Measurements from ENCODE around the gene KLC1.
A peak's percentile ranks its signal among the peaks of the same experiment; 100 is the strongest.

KLC1 gene

DNA sequence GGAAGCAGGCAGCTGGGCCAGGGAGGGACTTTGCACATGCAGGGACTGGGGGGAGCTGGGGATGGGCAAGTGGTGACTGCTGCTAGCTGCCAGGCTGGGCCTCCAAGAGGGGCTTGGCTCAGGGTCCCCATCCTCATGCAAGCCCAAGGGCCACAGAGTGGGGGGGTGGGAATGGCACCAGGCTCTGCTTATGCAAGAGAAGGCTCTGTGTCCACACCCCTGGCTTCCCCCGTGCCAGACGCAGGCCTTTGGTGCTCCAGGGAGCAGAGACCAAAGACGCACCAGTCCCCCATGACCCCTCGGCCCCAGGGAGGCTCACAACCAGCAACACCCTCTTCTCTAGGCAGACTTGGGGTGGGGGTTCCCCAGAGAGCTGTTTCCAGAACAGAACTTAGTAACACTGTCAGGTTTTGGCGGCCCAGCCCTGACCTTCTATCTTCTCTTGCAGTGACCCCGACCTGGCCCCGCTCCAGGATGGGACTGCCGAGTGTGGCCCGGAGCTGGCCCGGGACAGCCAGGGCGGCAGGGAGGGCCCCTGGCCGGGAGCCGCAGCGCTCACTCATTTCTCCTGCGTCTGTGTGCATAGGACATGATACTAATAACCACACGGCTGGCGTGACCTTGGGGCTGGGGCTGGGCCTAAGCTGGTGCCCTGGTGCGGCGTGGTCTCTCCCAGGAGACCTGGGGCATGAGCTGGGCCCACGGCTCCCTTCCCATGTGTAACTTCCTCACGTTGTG lies 71.9 kb downstream of the KLC1 start:
- DNase-seq (ENCODE audit: low read depth): no peak
- Histone ChIP-seq H3K4me1 (ENCODE audit: control insufficient read depth, insufficient read depth, low read length) (peaks cover 39% of the 10 kb centered on the region), H3K9me3 (ENCODE audit: control insufficient read depth, low read length) (no peaks in the 10 kb centered on the region), H3K36me3 (ENCODE audit: control insufficient read depth, insufficient read depth, low read length, severe bottlenecking) (peaks cover 57% of the 10 kb centered on the region), H3K9ac (ENCODE audit: low read length) (peak overlapping the region; percentile 25), H3K27me3 (replicated peaks; ENCODE audit: control insufficient read depth, insufficient read depth, low read length) (no peaks in the 10 kb centered on the region), H3K4me3 (ENCODE audit: low read length) (no peak overlapping the region)

DNA sequence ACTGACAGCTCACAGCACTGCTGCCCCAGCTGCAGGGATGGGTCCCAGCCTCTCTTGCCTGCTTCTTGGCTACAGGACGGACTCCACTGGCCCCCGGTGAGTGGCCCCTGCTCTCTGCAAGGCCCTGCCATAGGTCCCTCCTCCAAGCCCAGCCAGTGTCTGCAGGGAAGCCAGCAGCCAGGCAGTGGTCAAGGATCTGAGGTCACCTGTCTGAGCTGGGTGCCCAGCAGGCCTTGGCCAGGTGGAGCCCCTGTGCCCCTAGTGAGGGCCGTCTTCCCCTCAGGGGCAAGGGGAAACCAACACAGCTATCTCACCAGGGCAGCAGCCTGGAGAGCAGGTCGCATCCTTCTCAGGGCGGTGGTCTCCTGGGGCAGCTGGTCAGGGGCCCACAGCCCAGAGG lies 73.1 kb downstream of the KLC1 start:
- Histone ChIP-seq H3K36me3 (ENCODE audit: control insufficient read depth, insufficient read depth, low read length, severe bottlenecking) (peaks cover 65% of the 10 kb centered on the region), H3K9me3 (ENCODE audit: control insufficient read depth, low read length) (no peaks in the 10 kb centered on the region)

DNA sequence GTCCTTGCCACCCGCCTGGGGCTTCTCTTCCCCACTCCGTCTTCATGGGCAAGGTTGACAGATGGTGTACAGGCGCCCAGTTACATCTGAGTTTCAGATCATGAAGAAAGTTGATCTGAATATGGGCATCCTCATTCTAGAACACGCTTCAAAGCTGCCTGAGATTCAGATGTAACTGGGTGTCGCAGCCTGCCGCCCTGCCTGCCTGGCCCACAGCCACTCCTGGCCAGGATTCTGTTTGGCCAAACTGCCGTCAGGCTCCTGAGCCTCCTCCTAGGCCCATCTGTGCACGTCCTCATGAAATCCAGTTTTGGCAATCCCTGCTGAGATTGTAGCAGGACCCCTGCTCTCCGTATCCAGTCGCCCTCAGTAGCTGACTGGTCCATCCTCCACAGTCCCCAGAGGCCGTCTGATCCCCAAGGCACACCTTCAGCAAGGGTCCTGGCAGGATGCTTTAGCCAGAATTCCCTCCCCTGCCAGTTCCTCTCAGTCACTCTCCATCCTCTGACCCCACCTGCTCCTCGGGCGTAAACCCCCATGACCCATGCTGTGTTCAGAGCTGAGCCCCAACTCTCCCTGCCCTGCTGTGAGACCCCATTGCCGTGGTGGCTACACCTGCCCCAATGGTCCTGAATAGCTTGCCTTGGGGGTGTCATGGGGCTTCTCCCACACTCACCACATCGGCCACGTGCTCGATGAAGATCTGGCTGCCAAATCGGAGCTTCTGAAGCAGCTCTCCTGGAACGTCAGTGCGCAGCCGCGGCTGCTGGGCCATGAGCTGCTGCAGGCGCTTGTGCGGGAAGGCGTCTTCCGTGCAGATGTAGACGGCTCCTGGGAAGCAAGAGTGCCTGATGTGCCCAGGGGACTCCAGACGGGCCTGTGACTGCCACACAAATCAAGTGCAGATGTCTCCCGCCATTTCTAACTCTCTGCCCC lies 73.8 kb downstream of the KLC1 start:
- Histone ChIP-seq H3K27me3 (replicated peaks; ENCODE audit: control insufficient read depth, insufficient read depth, low read length) (no peaks in the 10 kb centered on the region), H3K9ac (ENCODE audit: low read length) (no peak overlapping the region), H3K9me3 (ENCODE audit: control insufficient read depth, low read length) (no peaks in the 10 kb centered on the region), H3K4me3 (ENCODE audit: low read length) (no peak overlapping the region), H3K36me3 (ENCODE audit: control insufficient read depth, insufficient read depth, low read length, severe bottlenecking) (peaks cover 62% of the 10 kb centered on the region), H3K4me1 (ENCODE audit: control insufficient read depth, insufficient read depth, low read length) (peaks cover 21% of the 10 kb centered on the region)
- DNase-seq (ENCODE audit: low read depth): no peak

More for the DNA sequence above, 73.1 kb downstream of the KLC1 start:
- H3K9ac ChIP-seq (ENCODE audit: low read length): no peak overlapping the region
- DNase-seq (ENCODE audit: low read depth): no peak
- peaks cover 28% of the 10 kb centered on the region for H3K4me1 ChIP-seq (ENCODE audit: control insufficient read depth, insufficient read depth, low read length)
- no peak overlapping the region for H3K4me3 ChIP-seq (ENCODE audit: low read length)
- no peaks in the 10 kb centered on the region for H3K27me3 ChIP-seq (replicated peaks; ENCODE audit: control insufficient read depth, insufficient read depth, low read length)

DNA sequence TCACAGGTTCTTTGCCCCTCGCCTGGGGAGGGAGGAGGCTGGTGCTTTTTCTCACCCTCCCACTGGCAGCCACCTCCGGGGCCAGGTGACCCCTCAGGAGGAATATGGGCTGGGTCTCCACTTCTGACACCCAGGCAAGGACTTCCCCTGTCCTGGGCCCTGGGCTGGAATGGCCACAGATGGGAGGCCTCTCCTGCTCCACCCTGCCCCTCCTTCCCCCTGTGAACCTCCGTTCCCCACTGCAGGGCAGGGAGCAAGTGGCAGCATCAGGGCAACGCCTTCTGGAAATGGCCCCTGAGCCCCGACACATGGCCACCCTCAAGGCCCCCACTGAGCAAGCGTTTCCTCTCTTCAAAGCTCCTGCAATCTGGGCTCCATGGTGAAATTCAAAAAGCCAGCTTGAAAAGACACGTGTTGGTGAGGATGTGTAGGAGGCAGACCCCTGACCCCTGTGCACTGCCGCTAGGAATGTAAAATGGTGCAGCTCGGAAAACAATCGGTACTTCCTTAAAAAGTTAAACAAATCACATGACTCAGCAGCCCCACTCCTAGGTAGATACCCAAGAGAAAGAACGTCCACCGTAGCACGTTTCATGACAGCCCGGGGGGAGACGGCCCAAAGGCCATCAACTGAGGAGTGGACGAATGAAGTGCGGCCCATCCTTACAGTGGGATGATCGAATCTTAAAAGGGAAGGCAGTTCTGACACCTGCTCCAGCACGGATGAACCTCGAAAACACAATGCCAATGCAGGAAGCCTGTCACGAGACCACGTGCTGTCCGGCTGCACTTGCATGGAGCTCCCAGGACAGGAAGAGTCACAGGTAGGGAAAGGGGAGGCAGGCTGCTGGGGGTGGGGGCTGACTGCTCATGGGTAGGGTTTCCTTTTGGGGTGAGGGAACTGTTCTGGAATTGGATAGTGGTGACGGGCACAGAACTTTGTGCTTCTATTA lies 74.7 kb downstream of the KLC1 start:
- peaks cover 61% of the 10 kb centered on the region for H3K36me3 ChIP-seq (ENCODE audit: control insufficient read depth, insufficient read depth, low read length, severe bottlenecking)
- no peaks in the 10 kb centered on the region for H3K9me3 ChIP-seq (ENCODE audit: control insufficient read depth, low read length)
- no peak overlapping the region for H3K4me3 ChIP-seq (ENCODE audit: low read length)
- no peak for DNase-seq (ENCODE audit: low read depth)
- peaks cover 18% of the 10 kb centered on the region for H3K4me1 ChIP-seq (ENCODE audit: control insufficient read depth, insufficient read depth, low read length)
- no peaks in the 10 kb centered on the region for H3K27me3 ChIP-seq (replicated peaks; ENCODE audit: control insufficient read depth, insufficient read depth, low read length)
- H3K9ac ChIP-seq (ENCODE audit: low read length): no peak overlapping the region

DNA sequence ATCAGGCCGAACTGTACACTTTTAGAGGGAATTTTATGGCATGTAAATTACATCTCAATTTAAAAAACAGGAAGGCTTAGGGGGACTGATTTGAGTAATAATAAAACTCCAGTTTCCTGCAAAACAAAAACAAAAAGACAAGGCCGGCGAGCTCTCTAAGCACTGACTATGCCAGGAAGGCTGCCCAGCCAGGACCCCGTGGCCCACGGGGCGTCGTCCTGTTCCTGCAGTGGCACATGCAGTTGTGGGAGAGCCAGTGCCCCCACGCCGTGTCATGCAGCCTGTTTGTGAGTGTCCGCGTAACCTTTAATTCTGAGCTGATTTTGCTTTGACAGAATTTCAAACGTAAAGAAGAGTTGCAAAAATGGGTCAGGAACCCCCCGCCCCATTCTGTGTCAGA lies 75.7 kb downstream of the KLC1 start:
- no peaks in the 10 kb centered on the region for H3K27me3 ChIP-seq (replicated peaks; ENCODE audit: control insufficient read depth, insufficient read depth, low read length)
- H3K9me3 ChIP-seq (ENCODE audit: control insufficient read depth, low read length): no peaks in the 10 kb centered on the region
- H3K4me3 ChIP-seq (ENCODE audit: low read length): no peak overlapping the region
- H3K4me1 ChIP-seq (ENCODE audit: control insufficient read depth, insufficient read depth, low read length): peaks cover 15% of the 10 kb centered on the region
- peaks cover 57% of the 10 kb centered on the region for H3K36me3 ChIP-seq (ENCODE audit: control insufficient read depth, insufficient read depth, low read length, severe bottlenecking)
- no peak for DNase-seq (ENCODE audit: low read depth)
- H3K9ac ChIP-seq (ENCODE audit: low read length): no peak overlapping the region

DNA sequence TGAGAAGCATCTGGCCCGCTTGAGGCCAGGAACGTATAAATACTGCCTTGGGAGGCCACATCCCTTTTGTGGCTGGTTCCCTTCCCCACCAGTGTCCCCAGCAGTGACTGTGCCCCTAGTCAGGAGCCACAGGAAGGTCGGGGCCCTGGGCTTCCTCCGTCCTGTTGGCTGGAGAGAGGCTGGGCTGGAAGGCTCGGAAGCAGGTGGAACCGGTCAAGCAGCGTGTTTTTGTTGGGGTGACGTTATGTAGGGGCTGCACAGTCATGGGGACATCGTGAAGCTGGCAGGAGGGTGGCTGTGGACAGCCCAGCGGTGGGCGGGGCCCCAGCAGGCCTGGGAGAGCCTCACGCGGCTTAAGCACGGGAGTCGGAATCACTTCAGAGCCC lies 76.1 kb downstream of the KLC1 start:
- Histone ChIP-seq H3K27me3 (replicated peaks; ENCODE audit: control insufficient read depth, insufficient read depth, low read length) (no peaks in the 10 kb centered on the region), H3K9me3 (ENCODE audit: control insufficient read depth, low read length) (no peaks in the 10 kb centered on the region), H3K36me3 (ENCODE audit: control insufficient read depth, insufficient read depth, low read length, severe bottlenecking) (peaks cover 57% of the 10 kb centered on the region), H3K9ac (ENCODE audit: low read length) (no peak overlapping the region), H3K4me3 (ENCODE audit: low read length) (no peak overlapping the region), H3K4me1 (ENCODE audit: control insufficient read depth, insufficient read depth, low read length) (peaks cover 11% of the 10 kb centered on the region)
- no peak for DNase-seq (ENCODE audit: low read depth)

DNA sequence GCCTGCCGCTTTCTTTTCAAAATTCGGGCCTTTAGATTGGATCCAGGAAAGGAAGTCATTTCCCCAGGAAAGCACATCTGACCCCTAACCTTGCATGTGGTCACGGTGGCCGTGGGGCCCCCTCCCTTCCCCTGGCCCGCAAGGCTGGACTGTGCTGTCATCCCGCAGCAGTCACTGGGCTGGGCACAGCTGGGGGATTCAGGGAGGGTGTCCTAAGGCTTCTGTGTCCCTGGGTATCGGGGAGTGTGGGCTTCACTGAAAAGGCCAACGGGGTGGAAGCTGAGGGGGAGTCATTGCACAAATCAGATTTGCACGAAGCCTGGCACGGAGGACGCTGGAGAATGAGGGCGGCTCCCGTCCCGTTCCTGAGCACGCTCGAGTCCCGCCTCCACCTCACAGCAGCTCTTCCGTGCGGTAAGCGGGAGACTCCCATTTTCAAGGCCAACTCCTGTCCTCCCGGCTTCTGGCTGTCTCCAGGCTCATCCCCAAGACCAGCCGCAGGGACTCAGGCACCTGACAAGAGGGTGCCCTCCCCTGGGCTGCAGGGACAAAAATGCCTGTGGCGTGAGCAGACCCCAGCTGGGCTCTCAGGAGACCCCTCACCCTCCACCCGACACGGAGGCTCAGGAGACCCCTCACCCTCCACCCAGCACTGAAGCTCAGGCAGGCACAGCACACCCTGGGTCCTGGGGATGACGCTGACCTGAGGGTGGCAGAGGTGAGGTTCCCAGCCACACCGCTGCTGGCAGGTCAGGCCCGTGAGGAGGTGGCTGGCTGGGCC lies 76.7 kb downstream of the KLC1 start:
- H3K9me3 ChIP-seq (ENCODE audit: control insufficient read depth, low read length): no peaks in the 10 kb centered on the region
- H3K4me1 ChIP-seq (ENCODE audit: control insufficient read depth, insufficient read depth, low read length): peaks cover 5% of the 10 kb centered on the region
- DNase-seq (ENCODE audit: low read depth): no peak
- H3K36me3 ChIP-seq (ENCODE audit: control insufficient read depth, insufficient read depth, low read length, severe bottlenecking): peaks cover 55% of the 10 kb centered on the region
- H3K27me3 ChIP-seq (replicated peaks; ENCODE audit: control insufficient read depth, insufficient read depth, low read length): no peaks in the 10 kb centered on the region
- no peak overlapping the region for H3K9ac ChIP-seq (ENCODE audit: low read length)
- H3K4me3 ChIP-seq (ENCODE audit: low read length): no peak overlapping the region

DNA sequence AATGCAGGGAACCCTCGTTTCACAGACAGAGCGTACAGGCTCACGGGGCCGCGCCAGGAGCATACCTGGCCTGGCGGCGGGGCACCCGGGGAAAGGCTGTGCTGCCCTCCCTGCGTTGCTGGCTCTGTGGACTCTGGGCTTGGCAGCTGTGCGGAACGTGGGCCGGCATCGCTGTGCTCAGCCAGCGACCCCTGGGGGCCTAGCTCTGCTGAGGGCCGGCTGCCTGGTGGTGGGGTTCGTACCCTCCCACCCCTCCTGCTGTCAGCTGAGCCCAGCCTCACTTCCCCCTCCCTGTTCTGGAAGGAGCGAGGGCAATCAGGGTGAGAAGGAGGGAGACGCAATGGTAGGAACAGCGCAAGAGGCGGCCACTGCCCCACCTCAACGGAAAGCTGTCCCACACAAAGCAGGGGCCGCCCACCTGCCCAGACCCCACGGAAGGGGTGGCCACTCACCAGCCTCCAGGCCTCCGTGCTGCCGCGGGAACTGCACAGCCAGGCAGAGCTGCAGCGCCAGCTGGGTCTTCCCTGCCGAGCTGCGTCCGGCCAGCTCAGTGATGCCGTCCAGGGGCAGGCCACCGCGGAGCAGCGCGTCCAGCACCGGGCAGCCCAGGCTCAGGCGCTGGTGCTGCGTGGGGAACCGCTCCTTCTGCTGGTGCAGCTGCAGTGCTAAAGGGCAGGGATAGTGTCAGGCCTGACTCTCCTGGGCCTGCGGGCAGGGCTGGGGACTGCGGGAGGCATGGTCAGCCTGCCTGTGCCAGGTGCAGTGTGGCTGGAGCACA lies 77.7 kb downstream of the KLC1 start:
- Histone ChIP-seq H3K4me1 (ENCODE audit: control insufficient read depth, insufficient read depth, low read length) (peaks cover 5% of the 10 kb centered on the region), H3K36me3 (ENCODE audit: control insufficient read depth, insufficient read depth, low read length, severe bottlenecking) (peaks cover 49% of the 10 kb centered on the region), H3K27me3 (replicated peaks; ENCODE audit: control insufficient read depth, insufficient read depth, low read length) (no peaks in the 10 kb centered on the region), H3K4me3 (ENCODE audit: low read length) (no peak overlapping the region), H3K9me3 (ENCODE audit: control insufficient read depth, low read length) (no peaks in the 10 kb centered on the region), H3K9ac (ENCODE audit: low read length) (no peak overlapping the region)
- no peak for DNase-seq (ENCODE audit: low read depth)

DNA sequence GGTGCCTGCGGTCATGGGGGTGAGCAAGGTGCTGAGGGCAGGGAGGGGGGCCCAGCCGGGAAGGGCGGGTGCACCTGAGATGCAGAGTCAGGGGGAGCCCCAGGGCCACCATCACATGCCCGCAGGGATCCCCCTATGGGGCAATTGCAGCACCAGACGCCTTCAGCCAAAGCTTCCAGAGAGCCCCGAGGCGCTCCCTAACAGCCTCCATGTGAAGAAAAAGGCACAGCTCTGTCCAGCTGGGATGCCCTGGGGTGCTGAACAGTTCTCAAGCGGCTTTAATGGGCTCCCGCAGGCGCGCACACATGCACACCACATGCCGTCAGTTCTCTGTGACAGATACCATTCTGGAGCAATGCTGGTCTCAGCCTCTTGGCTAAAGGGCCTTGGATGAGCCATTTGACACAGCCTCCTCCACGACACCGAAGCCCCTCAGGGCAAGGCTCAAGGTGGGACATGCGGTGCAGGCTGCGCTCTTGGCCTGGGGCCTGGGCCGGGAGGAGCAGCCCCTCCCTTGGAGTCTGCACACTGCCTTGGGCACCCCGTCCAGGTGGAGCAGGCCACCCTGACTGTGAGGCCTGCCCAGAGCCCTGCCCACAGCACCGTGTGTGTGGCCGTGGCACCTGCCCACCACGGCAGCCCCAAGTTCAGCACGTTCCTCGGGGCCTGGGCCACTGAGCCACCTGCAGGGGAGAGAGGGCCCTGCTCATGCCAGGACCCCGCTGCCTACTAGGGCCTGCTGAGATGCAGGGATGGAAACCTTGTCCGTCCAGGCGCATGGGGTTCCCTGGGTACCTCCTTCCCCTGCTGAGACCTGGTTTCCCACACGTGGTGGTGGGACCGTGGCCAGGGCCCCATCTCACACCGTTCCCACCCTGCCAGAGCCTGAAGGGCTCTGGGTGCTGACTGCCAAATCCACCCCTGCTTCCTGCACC lies 78.6 kb downstream of the KLC1 start:
- H3K9me3 ChIP-seq (ENCODE audit: control insufficient read depth, low read length): no peaks in the 10 kb centered on the region
- peaks cover 41% of the 10 kb centered on the region for H3K36me3 ChIP-seq (ENCODE audit: control insufficient read depth, insufficient read depth, low read length, severe bottlenecking)
- peaks cover 5% of the 10 kb centered on the region for H3K4me1 ChIP-seq (ENCODE audit: control insufficient read depth, insufficient read depth, low read length)
- no peak overlapping the region for H3K4me3 ChIP-seq (ENCODE audit: low read length)
- H3K9ac ChIP-seq (ENCODE audit: low read length): no peak overlapping the region
- no peak for DNase-seq (ENCODE audit: low read depth)
- H3K27me3 ChIP-seq (replicated peaks; ENCODE audit: control insufficient read depth, insufficient read depth, low read length): no peaks in the 10 kb centered on the region

Measured in adipocyte (in vitro differentiated cells).